DMS153 treated with DMSO at 0.1 percent for 48 hours (cell line): ENCODE data around the gene USP36.
A peak's percentile ranks its signal among the peaks of the same experiment; 100 is the strongest.

Experiments used
- DNase-seq: peaks from one replicate; lab custom pipeline; 2025; ENCODE audit not compliant: unreplicated experiment; lab: John Stamatoyannopoulos, UW

Gene USP36

DNA sequence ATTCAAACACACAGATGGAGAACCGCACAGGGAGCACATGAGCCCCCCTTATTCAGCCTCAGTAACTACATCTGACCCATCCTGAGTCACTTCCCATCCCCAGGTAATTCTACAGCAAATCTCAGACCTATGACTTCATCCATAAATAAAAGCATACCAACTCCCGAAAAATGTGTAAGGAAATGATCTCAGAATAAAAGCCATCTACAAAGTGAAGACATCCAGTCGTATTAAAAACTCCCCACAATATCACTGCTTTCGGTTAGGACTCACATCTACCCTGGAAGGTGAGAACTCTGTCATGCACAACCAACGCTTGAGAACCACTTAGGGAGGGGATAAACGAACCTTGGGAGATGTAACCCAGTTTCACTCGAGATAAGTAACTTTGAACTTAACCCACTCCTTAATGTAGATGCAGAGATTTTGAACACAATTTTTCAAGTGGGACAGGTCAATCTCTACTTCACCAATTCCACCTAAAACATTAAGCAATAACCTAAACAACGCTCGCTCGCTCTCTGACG is 1.3 kb downstream of the USP36 start:
- no peak for DNase-seq

DNA sequence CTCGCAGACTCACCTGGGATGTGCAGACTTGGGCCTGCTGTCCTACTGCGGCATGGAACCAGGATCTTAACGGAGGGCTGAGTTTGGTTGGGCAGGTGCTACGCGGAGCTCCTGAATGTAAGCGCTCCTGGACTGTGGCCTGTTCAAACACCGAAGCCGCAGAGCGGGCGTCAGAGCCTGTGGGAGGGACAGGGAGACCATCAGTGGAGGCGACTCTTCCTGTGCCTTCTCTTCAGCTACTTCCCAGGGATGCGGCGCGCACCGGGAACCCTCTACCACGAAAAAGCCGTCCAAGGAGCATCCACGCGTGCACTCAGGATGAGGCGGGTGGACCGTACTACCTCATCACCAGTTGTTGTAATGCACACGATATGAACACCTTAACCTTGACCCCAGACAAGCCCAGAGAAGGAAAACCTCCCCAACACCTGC is 2.0 kb downstream of the USP36 start:
- DNase-seq = peak; percentile 15

- no peak for DNase-seq
Observed at GRCh38 chr17:78836420-78837021, 4.1 kb downstream of the USP36 start.

GRCh38 chr17:78834571-78834970 is 6.0 kb downstream of the USP36 start:
- no peak for DNase-seq

- no peak for DNase-seq
Observed at GRCh38 chr17:78832541-78832810, 8.1 kb downstream of the USP36 start.

DNA sequence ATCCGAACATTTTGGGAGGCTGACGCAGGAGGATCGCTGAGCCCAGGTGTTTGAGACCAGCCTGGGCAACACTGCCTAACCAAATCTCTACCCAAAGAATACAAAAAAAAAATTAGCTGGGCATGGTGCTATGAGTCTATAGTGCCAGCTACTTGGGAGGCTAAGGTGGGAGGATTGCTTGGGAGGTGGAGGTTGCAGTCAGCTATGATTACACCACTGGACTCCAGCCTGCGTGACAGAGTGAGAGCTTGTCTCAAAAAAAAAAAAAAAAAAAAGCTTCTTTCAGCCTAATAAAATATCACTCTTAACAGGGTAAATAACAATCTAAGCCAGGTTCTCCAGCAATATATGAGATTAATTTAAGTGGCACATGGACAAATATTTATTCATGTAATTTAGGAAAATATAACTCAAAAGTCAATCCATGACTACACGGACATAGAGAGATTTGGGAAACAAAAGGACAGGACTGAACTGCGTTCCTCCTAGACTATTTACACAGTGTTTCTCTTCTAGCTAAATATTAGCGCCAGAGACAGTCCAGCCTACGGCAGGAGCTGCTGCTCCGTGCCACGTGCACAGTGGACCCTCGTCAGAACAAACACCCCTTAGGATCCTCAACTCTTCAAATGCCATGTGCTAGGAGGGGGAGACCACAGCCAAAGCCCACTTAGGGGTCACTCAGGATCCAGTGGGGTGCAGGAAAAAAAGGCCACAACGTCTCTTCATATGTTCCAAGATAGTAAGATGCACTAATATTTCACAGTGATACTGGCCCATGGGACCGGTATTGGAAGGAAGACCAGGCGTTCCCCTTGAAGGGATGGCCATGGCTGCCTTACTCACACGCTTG is 8.7 kb downstream of the USP36 start:
- DNase-seq = peak; percentile 2

- DNase-seq = no peak
Observed at GRCh38 chr17:78829477-78829876, 11.1 kb downstream of the USP36 start.

DNA sequence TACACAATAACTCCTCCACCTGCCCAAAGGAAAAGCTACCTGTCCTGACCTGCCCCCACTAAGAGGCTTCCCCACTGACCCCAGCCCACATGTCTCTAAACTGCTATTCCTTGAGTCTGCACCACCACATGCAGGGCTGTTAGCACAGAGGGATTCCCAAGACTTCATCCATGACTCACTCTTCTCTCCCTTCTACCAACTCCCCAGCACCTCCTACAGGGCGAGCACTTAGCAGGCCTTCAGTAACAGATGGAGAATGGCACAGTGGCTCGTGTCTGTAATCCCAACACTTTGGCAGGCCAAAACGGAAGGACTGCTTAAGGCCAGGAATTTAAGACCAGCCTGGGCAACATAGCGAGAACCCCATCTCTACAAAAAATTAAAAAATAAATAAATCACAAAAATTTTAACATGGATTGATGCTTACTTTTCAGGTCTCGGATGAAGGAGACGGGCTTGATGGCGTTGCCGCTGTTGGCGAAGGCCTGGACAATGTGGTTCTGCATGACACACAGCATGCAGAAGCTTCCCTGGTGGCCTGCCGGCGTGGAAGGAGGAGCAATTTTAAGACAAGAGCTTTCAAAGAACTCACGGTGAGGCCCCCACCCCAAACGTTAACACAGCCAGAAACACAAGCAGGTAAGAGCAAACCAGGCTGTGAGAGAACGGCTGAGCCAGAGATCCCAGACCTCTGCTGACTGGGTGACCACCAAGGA is 12.0 kb downstream of the USP36 start:
- DNase-seq = no peak

DNA sequence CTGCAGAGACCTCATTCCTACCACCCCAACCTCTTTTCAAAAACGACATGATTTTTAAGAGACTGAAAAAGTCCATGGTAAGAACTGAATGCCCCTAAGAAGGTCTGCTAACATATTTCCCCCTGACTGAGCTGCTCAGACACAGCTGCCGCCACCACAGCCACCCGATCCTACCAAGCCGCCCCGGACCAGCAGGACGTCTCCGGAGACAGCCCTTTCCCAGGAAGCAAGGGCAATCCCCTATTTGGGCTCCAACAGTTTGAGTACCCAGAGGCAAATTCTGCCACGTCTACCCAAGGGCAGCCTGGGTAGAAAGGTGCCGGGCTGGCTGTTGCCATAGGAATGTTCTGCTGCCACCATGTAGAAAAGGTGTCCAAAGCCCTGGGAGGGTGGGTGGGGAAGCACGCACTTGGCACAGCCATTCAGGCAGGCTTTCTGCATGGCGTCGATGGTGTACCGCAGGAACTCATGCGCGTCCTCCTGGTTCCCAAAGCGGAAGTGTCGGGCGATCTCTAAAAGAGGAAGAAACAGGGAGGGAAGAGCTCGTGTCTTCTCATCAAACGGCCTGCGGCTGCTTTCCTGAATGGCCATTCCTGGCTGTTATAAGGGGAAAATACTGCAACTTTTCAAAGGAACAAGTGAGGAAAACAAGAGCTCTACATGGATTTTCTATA is 13.6 kb downstream of the USP36 start:
- no peak for DNase-seq

GRCh38 chr17:78826421-78826820 is 14.2 kb downstream of the USP36 start:
- DNase-seq = no peak

DNA sequence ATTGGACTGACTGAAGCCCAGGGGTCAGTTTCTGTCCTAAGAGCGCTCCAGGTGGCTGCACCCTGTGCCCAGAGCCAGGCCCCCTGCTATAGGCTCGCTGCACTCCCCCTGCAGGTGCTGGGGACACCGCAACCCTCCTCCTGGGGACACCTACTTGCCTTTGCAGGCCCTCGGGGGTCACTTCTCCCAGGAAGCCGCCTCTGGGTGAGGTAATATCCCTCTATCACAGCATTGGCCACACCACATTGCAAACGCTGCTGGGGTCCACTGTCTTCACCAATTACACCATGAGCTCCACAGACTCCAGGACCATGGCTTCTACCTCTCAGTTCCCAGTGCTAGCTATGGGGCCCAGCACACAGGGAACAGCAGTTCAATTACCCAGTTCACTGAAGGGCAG is 14.9 kb downstream of the USP36 start:
- no peak for DNase-seq

DNA sequence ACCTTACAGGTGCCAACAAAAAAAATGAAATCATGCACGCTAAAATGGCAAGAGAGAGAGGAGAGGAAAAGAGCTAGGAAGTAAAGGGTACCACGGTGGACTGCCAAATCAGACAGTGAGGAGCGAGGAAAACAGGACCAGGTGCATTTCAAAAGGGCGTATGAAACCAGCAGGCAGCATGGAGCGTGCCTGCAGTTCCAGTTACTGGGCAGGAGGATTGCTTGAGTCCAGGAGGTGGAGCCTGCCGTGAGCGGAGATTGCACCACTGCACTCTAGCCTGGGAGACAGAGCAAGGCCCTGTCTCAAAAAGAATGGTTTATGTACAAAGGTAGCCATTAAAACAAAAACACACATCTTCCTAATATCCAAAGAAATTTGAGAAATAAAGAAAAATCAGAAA is 16.4 kb downstream of the USP36 start:
- DNase-seq = no peak

DNA sequence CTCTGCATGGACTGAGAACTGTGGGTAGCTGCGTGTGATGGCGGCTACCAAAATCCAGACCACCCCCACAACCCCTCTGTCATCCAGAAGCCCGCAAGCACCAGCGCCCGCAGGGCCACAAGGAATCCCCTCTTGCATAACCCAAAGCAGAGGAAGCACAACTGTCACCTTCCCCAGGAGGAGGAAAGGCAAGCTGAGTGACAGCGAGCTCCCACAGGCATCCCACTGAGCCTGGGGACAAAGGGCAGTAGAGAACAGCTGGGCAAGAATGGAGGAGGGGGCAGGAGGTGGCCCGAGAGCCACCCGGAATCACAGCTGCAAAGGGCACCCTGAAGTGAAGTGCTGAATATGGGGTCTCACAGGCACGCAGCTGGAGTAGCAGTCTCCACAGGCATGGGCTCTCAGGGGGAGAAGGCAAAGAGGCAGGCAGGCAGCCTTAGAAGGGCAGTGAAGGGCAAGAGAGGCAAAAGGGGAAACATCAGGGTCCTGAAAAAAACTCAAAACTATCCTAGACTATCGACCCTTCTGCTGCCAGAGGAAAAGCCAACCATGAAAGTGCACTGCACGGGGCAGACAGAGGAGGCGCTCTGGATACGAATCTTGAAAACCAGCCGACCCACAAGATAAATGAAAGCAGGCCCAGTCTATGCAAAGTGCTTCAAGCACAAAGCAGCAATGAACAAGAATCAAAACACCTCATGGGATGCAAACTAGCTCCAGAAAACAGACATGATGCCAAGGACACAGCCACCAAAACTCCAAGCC is 17.1 kb downstream of the USP36 start:
- DNase-seq = no peak

- DNase-seq = no peak
Observed at GRCh38 chr17:78822552-78822951, 18.1 kb downstream of the USP36 start.

DNA sequence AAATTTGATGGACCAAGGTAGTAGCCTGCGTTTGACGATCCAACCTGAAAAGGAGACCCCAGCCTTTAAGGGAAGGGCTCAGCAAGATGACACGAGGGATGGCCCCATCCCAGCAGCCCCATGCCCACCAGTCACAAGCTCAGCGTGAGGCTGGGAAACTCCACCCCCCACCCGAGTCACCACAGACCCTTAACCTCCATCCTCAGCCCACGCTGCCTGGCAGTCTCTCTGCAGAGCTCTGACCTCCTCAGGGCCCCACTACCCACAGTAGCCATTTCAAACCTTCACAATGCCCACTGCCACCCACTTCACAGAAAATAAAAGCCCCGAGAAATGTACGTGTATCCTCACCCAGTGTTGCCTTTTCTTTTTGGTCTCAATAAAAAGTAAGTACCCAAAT is 18.7 kb downstream of the USP36 start:
- DNase-seq = no peak

DNA sequence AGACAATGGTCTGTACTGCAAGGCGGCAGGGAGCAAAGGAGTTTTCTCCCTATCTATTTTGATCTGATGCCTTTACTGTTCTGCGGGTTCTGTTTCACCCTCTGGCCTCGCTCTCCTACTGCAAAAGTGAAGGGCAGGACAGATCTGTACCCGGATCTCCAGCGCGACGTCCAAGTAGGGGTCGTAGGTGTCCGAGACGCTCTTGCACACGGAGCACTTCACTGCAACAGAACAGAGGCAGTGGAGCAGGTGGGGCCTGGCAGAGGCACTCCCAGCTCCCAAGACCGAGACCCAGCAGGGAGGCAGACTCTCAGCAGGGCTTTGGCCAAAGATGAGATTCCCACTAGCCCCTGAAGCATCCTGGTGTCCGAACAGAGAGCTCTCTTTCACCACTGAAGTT is 19.8 kb downstream of the USP36 start:
- no peak for DNase-seq

GRCh38 chr17:78819806-78820792 is 20.5 kb downstream of the USP36 start:
- no peak for DNase-seq

GRCh38 chr17:78819402-78819801 is 21.2 kb downstream of the USP36 start:
- DNase-seq = no peak

GRCh38 chr17:78818932-78819331 is 21.7 kb downstream of the USP36 start:
- DNase-seq = no peak
